Neural progenitor cell (in vitro differentiated cells): Measurements from ENCODE around the gene ATP11A.

Experiments
- CTCF ChIP-seq: fragments of 200-600 bp; sonication (generic); IDR thresholded peaks from 2 replicates; pipeline ENCODE4 v1.5.1; 2017; ENCODE audit warnings: antibody characterized with exemption, mild to moderate bottlenecking
- EZH2 ChIP-seq: fragments of 200-600 bp; sonication (generic); IDR thresholded peaks from 2 replicates; pipeline ENCODE4 v1.6.1; 2017; ENCODE audit warnings: antibody characterized with exemption, mild to moderate bottlenecking, moderate library complexity

- no peak for TF ChIP-seq CTCF
- TF ChIP-seq EZH2: no peak
Observed at GRCh38 chr13:112885242-112885781, 195.5 kb downstream of the ATP11A start.
